HUES6 (cell line): ENCODE results near the gene GNAO1.
"Not testable (repeated sequence)": the region's sequence is repeated elsewhere in the genome, so short reads cannot be mapped to it uniquely, and the experiment has no call there.

Experiments
- H3K27ac ChIP-seq: 2 replicates; pipeline ENCODE4 v1.7.0; 2013; ENCODE audit warnings: low read depth, mild to moderate bottlenecking, low read length, inconsistent platforms
- H3K27me3 ChIP-seq: 2 replicates; pipeline ENCODE4 v1.6.1; 2013; ENCODE audit warnings: low read length; ENCODE audit not compliant: control insufficient read depth, insufficient read depth
- H3K36me3 ChIP-seq: 2 replicates; pipeline ENCODE4 v1.6.1; 2013; ENCODE audit warnings: low read length; ENCODE audit not compliant: control insufficient read depth, insufficient read depth
- H3K4me1 ChIP-seq: 2 replicates; pipeline ENCODE4 v1.6.1; 2013; ENCODE audit warnings: low read length; ENCODE audit not compliant: control insufficient read depth, insufficient read depth
- H3K4me3 ChIP-seq: 2 replicates; pipeline ENCODE4 v1.5.1; 2013; ENCODE audit warnings: low read depth, low read length
- H3K9ac ChIP-seq: one replicate; pipeline ENCODE4 v1.6.1; 2013; ENCODE audit warnings: mild to moderate bottlenecking, low read length
- H3K9me3 ChIP-seq: 2 replicates; pipeline ENCODE4 v1.6.1; 2013; ENCODE audit warnings: low read depth, low read length; ENCODE audit not compliant: control insufficient read depth, insufficient read depth

Gene GNAO1

DNA sequence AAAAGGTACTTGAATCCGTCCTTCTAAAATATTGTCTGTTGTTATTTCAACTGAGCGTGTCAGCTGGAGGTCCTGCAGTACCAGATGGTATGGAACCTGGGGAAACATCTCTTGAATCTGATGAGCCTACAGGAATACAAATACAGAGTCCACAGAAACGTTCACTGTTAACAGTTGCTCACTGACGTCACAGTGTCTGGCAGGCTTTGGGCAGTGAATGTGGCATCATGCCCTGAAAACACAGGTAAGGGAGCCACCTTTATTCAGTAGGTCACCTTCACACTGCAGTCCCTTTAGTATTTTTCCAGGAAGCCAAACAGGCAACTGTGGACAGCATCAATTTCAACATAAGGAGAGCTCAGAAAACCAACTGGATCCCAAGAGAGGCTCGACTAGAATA lies 177.9 kb downstream of the GNAO1 start:
- H3K9me3 ChIP-seq = no peaks in the 10 kb centered on the region
- H3K4me1 ChIP-seq = peaks cover 3% of the 10 kb centered on the region; the same call in 1 of the 2 replicates
- no peaks in the 10 kb centered on the region for H3K27me3 ChIP-seq
- H3K9ac ChIP-seq = no peak overlapping the region
- no peak overlapping the region for H3K27ac ChIP-seq
- no peak overlapping the region for H3K4me3 ChIP-seq
- H3K36me3 ChIP-seq = peaks cover 41% of the 10 kb centered on the region

- no peak overlapping the region for H3K27ac ChIP-seq
- no peaks in the 10 kb centered on the region for H3K9me3 ChIP-seq
- H3K27me3 ChIP-seq = no peaks in the 10 kb centered on the region
- no peak overlapping the region for H3K4me3 ChIP-seq
- peaks cover 29% of the 10 kb centered on the region for H3K36me3 ChIP-seq
- H3K4me1 ChIP-seq = peaks cover 3% of the 10 kb centered on the region; the same call in 1 of the 2 replicates
- H3K9ac ChIP-seq = no peak overlapping the region
These were observed 179.0 kb downstream of the GNAO1 start for GRCh38 chr16:56370185-56370874.

DNA sequence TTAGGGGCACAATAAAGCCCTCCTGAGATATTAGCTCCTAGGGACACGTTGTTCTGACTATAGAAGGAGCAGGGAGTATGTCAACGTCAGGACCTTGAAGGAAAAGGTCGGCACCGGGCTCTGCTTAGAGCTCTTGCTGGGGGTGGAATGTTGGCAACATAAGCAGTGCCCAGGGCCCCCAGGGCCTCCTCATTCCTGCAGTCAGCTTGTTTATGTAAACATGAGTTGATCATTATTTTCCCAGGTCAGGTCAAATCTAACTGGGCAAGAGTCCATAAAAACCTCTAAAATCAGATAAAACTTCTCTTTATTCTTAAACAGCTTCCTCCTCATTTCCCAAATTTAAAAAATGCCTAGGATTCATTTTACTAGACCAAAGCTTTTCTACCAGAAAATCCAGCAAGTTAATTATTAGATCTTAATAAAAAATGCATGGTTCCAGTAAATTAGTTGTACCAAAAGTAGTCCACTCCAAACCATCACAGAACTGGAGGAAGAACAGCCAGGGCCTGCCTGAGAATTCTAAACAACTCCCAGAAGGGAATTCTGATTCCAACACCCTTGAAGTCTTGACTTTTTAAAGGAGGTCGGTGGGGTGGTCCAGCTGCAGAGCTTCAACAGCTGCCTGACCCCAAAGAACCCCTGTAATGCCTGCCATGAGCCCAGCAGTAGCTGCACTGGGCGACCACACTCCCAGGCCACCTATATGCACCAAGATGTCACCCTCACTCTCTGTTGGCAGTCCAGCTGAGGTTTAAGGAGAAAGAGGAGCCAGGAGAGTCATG lies 179.8 kb downstream of the GNAO1 start:
- Histone ChIP-seq H3K4me1 (peaks cover 3% of the 10 kb centered on the region; the same call in 1 of the 2 replicates), H3K36me3 (peaks cover 28% of the 10 kb centered on the region), H3K27ac (no peak overlapping the region), H3K9ac (no peak overlapping the region), H3K4me3 (no peak overlapping the region), H3K27me3 (no peaks in the 10 kb centered on the region), H3K9me3 (no peaks in the 10 kb centered on the region)

DNA sequence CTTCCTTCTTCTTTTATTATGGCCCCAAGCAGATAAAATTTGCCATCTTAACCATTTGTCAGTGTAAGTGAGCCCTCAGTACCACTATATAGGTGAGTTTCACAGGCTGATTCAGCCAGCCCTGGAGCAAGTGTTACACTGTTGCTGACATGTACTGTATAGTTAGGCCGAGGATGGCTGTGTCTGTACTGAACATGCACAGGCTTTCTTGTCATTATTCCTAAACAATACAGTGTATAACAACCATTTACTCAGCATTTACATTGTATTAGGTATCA lies 180.3 kb downstream of the GNAO1 start:
- H3K27ac ChIP-seq = no peak overlapping the region
- peaks cover 3% of the 10 kb centered on the region; the same call in 1 of the 2 replicates for H3K4me1 ChIP-seq
- no peaks in the 10 kb centered on the region for H3K9me3 ChIP-seq
- no peak overlapping the region for H3K4me3 ChIP-seq
- H3K36me3 ChIP-seq = peaks cover 24% of the 10 kb centered on the region
- no peak overlapping the region for H3K9ac ChIP-seq
- H3K27me3 ChIP-seq = no peaks in the 10 kb centered on the region

- no peak overlapping the region for H3K9ac ChIP-seq
- H3K4me3 ChIP-seq = no peak overlapping the region
- peaks cover 3% of the 10 kb centered on the region; the same call in 1 of the 2 replicates for H3K4me1 ChIP-seq
- no peaks in the 10 kb centered on the region for H3K27me3 ChIP-seq
- peaks cover 19% of the 10 kb centered on the region for H3K36me3 ChIP-seq
- no peak overlapping the region for H3K27ac ChIP-seq
- H3K9me3 ChIP-seq = no peaks in the 10 kb centered on the region
These were observed 180.8 kb downstream of the GNAO1 start for GRCh38 chr16:56372013-56372634.

GRCh38 chr16:56373003-56373402 lies 181.7 kb downstream of the GNAO1 start:
- Histone ChIP-seq H3K9ac (no peak overlapping the region), H3K27me3 (no peaks in the 10 kb centered on the region), H3K27ac (no peak overlapping the region), H3K4me3 (no peak overlapping the region), H3K4me1 (peaks cover 3% of the 10 kb centered on the region; the same call in 1 of the 2 replicates), H3K36me3 (peaks cover 10% of the 10 kb centered on the region), H3K9me3 (peaks cover 1% of the 10 kb centered on the region; the same call in 1 of the 2 replicates)

GRCh38 chr16:56375792-56376191 lies 184.5 kb downstream of the GNAO1 start:
- Histone ChIP-seq H3K36me3 (peaks cover 20% of the 10 kb centered on the region), H3K9me3 (peaks cover 25% of the 10 kb centered on the region)
- H3K4me1 ChIP-seq, H3K27ac ChIP-seq, H3K4me3 ChIP-seq, H3K27me3 ChIP-seq, H3K9ac ChIP-seq: not testable (repeated sequence)

DNA sequence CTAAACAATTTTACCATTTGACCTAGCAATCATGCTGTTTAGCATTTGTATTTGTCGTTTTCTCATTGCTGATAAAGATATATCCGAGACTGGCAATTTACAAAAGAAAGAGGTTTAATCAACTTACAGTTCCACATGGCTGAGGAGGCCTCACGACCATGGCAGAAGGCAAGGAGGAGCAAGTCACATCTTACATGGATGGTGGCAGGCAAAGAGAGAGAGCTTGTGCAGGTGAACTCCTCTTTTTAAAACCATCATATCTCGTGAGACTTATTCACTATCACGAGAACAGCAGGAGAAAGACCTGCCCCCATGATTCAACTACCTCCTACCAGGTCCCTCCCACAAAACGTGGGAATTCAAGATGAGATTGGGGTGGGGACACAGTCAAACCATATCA lies 187.8 kb downstream of the GNAO1 start:
- not testable (repeated sequence) for H3K4me3 ChIP-seq, H3K27ac ChIP-seq, H3K27me3 ChIP-seq, H3K9ac ChIP-seq, H3K4me1 ChIP-seq
- peaks cover 40% of the 10 kb centered on the region for H3K9me3 ChIP-seq
- H3K36me3 ChIP-seq = peaks cover 48% of the 10 kb centered on the region

DNA sequence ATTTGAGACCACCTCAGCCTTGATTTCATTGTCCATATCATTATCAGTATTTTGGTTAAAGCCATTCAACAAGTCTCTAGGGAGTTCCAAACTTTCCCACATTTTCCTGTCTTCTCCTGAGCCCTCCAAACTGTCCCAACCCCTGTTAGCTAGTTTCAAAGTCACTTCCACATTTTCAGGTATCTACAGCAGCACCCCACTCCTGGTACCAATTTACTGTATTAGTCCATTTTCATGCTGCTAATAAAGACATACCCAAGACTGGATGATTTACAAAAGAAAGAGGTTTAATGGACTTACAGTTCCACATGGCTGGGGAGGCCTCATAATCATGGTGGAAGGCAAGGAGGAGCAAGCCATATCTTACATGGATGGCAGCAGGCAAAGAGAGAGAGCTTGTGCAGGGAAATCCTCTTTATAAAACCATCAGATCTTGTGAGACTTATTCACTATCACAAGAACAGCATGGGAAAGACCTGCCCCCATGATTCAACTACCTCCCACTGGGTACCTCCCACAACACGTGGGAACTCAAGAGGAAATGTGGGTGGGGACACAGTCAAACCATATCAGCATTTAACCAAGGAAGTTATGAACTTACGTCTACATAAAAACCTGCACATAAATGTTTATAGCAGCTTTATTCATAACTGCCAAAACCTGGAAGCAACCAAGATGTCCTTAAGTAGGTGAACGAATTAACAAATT lies 189.6 kb downstream of the GNAO1 start:
- Histone ChIP-seq H3K9me3 (peaks cover 40% of the 10 kb centered on the region), H3K36me3 (peaks cover 60% of the 10 kb centered on the region)
- not testable (repeated sequence) for H3K9ac ChIP-seq, H3K27ac ChIP-seq, H3K4me3 ChIP-seq, H3K4me1 ChIP-seq, H3K27me3 ChIP-seq

DNA sequence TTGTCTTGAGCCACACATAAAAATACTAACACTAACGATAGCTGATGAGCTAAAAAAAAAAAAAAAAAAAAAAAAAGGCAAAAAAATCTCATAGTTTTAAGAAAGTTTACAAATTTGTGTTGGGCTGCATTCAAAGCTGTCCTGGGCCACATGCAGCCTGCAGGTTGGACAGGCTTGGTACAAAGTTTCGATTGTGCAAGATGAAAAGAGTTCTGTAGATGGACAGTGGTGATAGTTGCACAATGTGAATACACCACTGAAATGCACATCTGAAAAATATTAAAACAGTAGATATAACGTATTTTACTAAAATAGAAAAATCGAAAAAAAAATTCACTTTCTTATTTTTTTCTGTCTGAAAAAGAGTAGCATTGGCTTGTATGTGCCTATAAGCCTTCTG lies 191.2 kb downstream of the GNAO1 start:
- peaks cover 40% of the 10 kb centered on the region for H3K9me3 ChIP-seq
- no peak overlapping the region for H3K9ac ChIP-seq
- H3K27me3 ChIP-seq = no peaks in the 10 kb centered on the region
- H3K27ac ChIP-seq = no peak overlapping the region
- H3K36me3 ChIP-seq = peaks cover 68% of the 10 kb centered on the region
- no peak overlapping the region for H3K4me3 ChIP-seq
- H3K4me1 ChIP-seq = no peaks in the 10 kb centered on the region
